HG03025 (cell line): Measurements from ENCODE around the gene CCBE1.

Experiments used
- ATAC-seq: cut with Tn5 transposase; IDR thresholded peaks from one replicate; pipeline ENCODE4 v1.9.1; 2021; ENCODE audit warnings: mild to moderate bottlenecking, moderate library complexity; ENCODE audit not compliant: unreplicated experiment, low FRiP score

Gene CCBE1

DNA sequence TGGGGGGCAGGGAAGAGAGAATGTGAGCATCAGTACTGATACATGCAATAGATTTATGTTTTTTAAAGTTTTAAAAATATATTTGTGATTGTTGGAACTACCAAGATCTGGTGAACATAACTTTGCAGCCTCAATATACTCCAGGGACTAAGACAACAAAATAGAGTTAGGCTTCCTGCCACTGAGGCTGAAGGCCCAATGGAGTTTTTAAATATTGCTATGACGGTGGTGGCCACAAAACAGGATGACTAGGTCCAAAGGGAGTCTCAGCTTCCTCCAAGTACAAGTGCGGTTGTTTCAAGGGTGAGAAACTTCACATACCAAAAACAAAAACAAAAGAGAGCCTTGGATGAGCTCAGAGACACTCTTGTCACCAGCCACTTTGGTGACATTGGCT lies 72.9 kb downstream of the CCBE1 start:
- ATAC-seq, result no peak

- ATAC-seq, result no peak
Observed at GRCh38 chr18:59623456-59624368, 73.5 kb downstream of the CCBE1 start.

DNA sequence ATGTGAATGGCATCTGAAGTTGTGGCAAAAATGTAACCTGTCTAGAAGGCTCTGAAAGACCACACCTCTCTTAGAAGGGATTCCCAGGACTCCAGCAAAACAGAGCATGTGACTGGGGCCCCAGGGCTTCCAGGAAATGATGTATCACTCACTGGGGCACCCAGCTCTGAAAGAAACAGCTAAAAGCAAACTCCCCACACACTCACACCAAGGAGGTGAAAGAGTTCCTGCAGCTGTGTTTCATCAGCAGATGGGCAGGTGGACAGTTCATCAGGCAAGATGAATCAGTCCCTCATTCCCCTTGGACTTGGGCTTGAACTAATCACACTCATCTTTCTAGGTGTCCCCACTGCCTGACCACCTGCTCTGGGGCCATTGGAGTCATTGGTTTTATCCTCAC lies 76.2 kb downstream of the CCBE1 start:
- no peak for ATAC-seq

DNA sequence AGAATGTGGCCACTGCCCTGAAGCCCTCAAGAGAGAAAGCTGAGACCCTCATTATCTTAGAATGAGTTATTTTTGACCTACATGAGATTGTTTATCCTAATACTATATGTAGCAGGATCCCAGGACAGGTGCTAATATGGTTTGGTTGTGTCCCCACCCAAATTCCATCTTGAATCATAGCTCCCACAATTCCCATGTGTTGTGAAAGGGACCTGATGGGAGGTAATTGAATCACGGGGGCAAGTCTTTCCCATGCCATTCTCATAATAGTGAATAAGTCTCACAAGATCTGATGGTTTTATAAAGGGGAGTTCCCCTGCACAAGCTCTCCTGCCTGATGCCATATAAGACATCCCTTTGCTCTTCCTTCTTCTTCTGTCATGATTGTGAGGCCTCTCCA lies 76.8 kb downstream of the CCBE1 start:
- ATAC-seq, result no peak

DNA sequence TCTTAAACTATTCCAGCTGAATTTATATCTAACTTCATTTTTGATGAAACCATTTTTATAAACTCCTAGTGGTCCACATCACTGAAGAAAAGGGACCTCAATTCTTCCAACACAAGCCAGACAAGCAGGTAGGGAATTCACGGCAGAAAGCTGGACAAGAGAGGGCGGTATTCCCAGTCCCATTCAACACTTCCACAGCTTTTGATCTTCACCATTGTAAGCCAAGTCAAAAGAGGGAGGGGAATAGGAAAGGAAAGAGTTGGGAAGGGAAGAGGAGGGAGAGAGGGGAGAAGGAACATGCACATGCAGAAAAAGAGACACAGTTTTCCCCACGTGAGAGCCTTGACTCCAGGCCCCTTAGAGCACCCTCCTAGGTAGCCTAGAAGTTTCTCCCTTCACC lies 77.4 kb downstream of the CCBE1 start:
- ATAC-seq, result no peak

GRCh38 chr18:59617468-59617932 lies 79.7 kb downstream of the CCBE1 start:
- no peak for ATAC-seq

- no peak for ATAC-seq
Observed at GRCh38 chr18:59616501-59616900, 80.7 kb downstream of the CCBE1 start.

- no peak for ATAC-seq
Observed at GRCh38 chr18:59613903-59614302, 83.3 kb downstream of the CCBE1 start.

GRCh38 chr18:59612381-59612780 lies 84.8 kb downstream of the CCBE1 start:
- no peak for ATAC-seq

DNA sequence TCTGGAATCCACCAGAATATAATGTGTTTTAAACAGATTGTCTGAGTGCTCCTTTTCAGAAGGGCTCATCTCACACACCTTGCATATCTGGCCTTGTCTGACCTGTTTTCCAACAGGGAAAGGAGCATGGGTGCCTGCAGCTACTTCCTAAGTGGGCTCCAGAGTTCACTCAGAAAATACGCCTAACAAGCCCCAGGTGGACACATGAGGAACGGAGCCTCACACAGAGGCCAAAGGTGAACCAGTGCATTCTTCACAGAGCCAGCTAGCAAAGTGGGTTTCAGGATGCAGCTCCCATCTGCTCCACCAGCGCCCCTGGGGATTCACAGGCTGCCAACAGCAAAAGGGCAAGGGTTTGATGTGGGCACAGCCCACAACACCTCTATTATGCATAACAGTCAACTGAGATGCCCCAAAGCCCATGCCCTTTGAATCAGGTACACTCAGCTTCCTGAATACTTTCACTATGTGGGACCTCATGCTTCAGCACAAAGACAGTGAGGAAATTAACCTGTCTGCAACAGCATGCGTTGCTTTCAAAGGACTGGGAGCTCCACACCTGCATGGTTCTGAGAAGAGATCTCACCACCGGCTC lies 86.6 kb downstream of the CCBE1 start:
- no peak for ATAC-seq

DNA sequence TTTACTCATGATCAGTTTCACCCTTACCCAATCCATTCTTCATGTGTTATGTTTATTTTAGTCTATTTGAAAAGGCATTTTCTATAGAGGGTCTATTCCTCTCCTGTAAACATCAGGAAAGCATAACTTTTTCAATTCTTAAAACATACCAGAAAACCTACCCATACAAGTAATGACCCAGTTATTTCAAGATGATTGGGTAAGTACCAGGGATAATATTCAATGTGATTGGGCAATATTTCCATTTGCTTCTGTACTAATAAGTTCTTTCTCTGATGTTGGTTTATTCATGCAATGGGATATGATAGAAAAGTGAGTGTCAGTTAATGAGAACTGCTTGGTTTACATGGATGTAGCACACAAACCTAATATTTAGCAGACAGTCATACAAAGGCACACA lies 87.6 kb downstream of the CCBE1 start:
- no peak for ATAC-seq

DNA sequence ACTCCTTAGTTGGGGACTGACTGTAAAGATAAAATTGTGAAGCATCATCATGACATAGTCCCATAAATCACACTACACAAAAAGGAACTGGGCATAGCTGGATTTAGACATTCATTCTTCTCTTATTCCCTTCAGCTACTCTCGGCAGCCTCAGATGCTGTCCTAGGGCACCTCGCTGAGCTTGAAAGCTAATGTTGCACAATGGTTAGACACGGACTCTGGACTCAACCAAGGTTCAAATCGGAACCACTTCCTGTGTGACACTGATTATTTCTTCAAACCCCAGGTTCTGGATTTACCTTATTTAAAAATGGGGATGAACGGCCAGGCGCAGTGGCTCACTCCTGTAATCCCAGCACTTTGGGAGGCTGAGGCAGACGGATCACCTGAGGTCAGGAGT lies 89.8 kb downstream of the CCBE1 start:
- no peak for ATAC-seq

- no peak for ATAC-seq
Observed at GRCh38 chr18:59607078-59607379, 90.2 kb downstream of the CCBE1 start.

DNA sequence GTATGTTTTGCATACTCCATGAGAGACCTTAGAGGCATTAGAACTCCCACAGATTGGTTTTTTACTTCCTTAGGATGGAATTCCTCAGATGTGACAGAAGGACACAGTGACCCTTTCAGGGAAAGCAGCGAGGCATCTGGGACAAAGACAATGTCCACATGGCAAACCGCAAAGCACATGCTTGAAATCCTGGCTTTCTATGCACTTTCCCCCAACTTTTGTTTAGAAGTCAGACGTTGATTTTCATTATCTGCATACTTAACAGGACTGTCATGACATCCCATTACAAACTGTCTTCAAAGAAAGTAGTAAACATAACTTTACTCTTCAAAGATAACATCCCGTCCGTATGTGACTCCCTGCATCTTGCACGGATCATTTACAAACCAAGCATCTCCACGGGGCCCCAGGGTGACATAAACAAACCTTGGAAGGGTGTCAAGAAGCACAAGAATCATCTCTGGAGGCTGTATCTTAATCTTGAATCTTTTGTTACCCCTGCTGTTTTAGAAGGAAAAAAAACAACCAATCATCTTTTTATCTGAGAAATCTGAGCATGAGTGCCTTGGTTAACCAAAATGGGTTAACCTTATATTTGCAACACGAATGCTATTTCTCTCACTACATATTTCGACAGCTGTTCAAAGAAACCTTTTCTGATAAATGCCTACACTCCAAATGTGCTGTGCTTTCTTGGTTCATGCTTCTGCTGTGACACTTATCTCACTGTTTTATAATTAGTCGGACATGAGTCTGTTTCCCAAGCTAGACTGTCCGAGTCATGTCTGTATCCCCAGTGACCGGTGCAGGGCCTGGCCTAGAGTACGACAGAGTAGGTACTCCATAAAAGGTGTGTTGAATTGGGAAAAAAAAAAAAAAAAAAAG lies 90.8 kb downstream of the CCBE1 start:
- no peak for ATAC-seq

- no peak for ATAC-seq
Observed at GRCh38 chr18:59605633-59606192, 91.5 kb downstream of the CCBE1 start.

DNA sequence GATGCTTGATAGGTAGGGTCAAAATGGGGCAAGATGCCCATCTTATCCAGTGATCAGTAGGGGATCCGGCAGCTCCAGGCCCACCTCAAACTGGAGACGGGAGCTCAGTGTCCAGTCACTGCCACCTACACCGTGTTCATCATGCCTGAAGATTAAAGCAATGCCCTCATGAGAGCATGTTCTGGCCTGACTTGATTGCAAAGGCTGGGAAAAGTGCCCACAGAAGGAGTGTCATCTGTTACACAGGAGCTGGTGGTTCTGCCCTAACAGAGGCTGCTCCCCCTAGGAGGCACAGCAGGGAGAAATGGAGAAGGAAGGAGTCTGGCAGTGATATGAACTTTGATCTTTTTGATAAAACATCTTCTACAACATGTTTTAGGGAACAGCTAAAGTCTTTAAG lies 92.3 kb downstream of the CCBE1 start:
- no peak for ATAC-seq

GRCh38 chr18:59597049-59597448 lies 100.2 kb downstream of the CCBE1 start:
- ATAC-seq, result no peak

- no peak for ATAC-seq
Observed at GRCh38 chr18:59593291-59593717, 103.9 kb downstream of the CCBE1 start.

DNA sequence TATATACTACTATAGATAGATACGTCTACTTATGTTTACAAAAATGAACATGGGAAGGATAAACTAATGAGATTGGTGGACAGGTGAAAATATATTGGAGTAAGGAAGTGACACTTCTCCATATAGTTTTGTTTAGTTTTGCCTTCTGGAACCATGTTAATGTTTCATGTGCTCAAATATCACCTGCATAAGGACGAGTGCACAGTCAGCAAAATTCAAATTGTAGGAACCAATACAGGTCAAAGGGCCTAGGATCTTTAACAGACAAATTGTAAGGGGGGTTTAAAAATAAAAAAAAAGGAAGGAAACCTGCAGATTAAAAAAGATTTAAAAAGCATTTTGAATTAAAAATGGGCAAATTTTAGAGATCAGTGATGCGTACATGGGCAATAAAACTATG lies 104.6 kb downstream of the CCBE1 start:
- ATAC-seq, result no peak

- no peak for ATAC-seq
Observed at GRCh38 chr18:59582395-59582794, 114.8 kb downstream of the CCBE1 start.

DNA sequence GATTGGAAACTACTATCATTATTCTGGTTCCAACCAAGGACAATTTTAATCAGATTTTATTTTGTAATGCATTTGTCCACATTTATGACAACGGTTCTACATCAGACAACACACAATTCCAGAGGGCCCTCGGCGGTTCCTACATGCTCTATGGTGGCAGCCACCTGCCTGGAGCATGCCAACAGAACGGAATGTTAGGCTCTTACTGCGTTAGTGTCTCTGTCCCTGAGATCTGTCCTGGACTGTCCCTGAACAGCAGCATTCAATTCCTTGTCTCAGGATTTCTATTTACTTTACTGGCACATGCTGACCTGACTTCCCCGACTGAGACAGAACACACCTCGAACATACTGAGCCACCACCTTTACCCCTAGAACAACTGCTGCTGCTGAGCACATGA lies 117.7 kb downstream of the CCBE1 start:
- ATAC-seq, result no peak
